Vagina (tissue), 2 donors: ENCODE data around the gene PARD3.

Experiments
- POLR2A ChIP-seq, 2 donors: fragments of 450-650 bp; IDR thresholded peaks; one replicate each; pipeline ENCODE4 v1.6.1; 2017; ENCODE audit warnings: antibody characterized with exemption in 2 of 2, mild to moderate bottlenecking in 2 of 2, moderate library complexity in 2 of 2
- POLR2AphosphoS5 ChIP-seq, 2 donors: sonication (generic); formaldehyde crosslinking; IDR thresholded peaks; one replicate each; pipeline ENCODE4 v1.9.0; 2017; ENCODE audit warnings: antibody characterized with exemption in 2 of 2, mild to moderate bottlenecking in 2 of 2, low read depth in 1 of 2; ENCODE audit not compliant: insufficient read depth in 1 of 2
- TF ChIP-seq, protein P1 (sequence below), 3 experiments: fragments of 450-650 bp in 2 of 3; fragments of 200-600 bp in 1 of 3; sonication (generic) in 1 of 3; IDR thresholded peaks; one replicate each; pipeline ENCODE4 v1.5.1; 2017 to 2019; ENCODE audit warnings: antibody characterized with exemption in 3 of 3, mild to moderate bottlenecking in 2 of 3, moderate library complexity in 2 of 3

DNA sequence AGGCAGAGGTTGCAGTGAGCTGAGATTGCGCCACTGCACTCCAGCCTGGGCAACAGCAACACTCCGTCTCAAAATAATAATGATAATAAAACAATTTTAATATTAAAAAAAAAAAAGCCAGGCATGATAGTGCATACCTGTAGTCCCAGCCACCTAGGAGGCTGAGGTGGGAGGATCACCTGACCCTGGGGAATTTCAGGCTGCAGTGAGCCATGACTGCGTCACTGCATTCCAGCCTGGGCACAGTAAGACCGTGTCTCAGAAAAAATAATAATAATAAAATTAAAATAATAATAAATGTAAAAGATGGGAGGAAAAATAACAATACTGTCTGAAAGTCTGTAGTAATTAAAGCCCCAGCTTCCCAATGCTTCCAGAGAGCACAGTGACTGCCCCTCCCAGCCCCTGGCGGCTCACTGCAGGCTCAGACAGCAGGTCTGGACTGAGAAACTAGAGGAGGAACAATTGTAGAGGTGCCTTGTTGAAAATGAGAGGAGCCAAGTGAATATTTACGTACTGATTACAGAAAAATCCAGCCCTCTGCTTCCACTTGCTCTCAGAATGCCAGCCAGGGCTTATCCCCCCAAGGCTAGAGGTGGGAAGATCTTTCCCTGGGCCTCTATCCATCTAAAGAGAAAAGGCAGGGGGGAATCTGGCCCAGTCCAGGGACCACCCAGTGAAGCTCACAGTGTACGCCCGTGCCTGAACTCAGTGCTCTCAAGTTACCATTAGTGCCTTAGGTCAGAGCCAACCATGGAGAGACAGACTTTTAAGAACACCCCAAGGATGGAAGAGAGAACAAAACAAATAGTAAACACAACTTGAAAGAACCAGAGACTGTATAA, 112.8 kb downstream of the PARD3 start:
- no peak for TF ChIP-seq POLR2AphosphoS5 (IDR thresholded peaks at IDR 0.05; ENCODE audit: insufficient read depth in 1 of 2, low read depth in 1 of 2)
- TF ChIP-seq, protein P1, sequence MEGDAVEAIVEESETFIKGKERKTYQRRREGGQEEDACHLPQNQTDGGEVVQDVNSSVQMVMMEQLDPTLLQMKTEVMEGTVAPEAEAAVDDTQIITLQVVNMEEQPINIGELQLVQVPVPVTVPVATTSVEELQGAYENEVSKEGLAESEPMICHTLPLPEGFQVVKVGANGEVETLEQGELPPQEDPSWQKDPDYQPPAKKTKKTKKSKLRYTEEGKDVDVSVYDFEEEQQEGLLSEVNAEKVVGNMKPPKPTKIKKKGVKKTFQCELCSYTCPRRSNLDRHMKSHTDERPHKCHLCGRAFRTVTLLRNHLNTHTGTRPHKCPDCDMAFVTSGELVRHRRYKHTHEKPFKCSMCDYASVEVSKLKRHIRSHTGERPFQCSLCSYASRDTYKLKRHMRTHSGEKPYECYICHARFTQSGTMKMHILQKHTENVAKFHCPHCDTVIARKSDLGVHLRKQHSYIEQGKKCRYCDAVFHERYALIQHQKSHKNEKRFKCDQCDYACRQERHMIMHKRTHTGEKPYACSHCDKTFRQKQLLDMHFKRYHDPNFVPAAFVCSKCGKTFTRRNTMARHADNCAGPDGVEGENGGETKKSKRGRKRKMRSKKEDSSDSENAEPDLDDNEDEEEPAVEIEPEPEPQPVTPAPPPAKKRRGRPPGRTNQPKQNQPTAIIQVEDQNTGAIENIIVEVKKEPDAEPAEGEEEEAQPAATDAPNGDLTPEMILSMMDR (IDR thresholded peaks at IDR 0.05), result no peak
- no peak for TF ChIP-seq POLR2A (IDR thresholded peaks at IDR 0.05)
